Naive thymus-derived CD4-positive, alpha-beta T cell (primary cell): ENCODE data around the gene OSCAR. TPM values are rescaled to one million over a fixed set of nuclear protein-coding genes. Genes with fewer than 3 reads are reported as not detected.
A peak's percentile ranks its signal among the peaks of the same experiment; 100 is the strongest.
"Not testable (repeated sequence)": the region's sequence is repeated elsewhere in the genome, so short reads cannot be mapped to it uniquely, and the experiment has no call there.

Experiments
- ATAC-seq: fragments of 150-1000 bp; cut with Tn5 transposase; 2 replicates; pipeline ENCODE4 v1.10.0; 2021; ENCODE audit warnings: mild to moderate bottlenecking, moderate library complexity
- CTCF ChIA-PET: fragments of 350-600 bp; sonication (Branson Sonifier 250); formaldehyde crosslinking; loops from one replicate; lab custom pipeline; 2021; ENCODE audit warnings: antibody characterized with exemption; lab: Charles Lee
- POLR2A ChIA-PET: fragments of 350-600 bp; sonication (Branson Sonifier 250); formaldehyde crosslinking; loops from one replicate; lab custom pipeline; 2021; ENCODE audit warnings: antibody characterized with exemption, inconsistent platforms; lab: Charles Lee
- DNase-seq, 9 donors: peaks; one replicate each; pipeline versions ENCODE4 v3.0.0 to v3.0.0-alpha.2; 2020 to 2022; ENCODE audit warnings: mixed read lengths in 1 of 9
- H3K27ac ChIP-seq: one replicate; pipeline ENCODE4 v1.7.0; 2013; ENCODE audit warnings: mild to moderate bottlenecking, low read depth, low read length, moderate library complexity
- H3K27me3 ChIP-seq, 2 donors: one replicate each; pipeline ENCODE4 v1.7.0; 2013; ENCODE audit warnings: low read length in 2 of 2, mild to moderate bottlenecking in 2 of 2, moderate library complexity in 2 of 2; ENCODE audit not compliant: control insufficient read depth in 2 of 2, insufficient read depth in 2 of 2
- H3K36me3 ChIP-seq, 3 experiments: 1 replicate in 2 of 3; 2 replicates in 1 of 3; pipeline ENCODE4 v1.7.0; 2013; ENCODE audit warnings: low read length in 3 of 3, mild to moderate bottlenecking in 3 of 3, moderate library complexity in 1 of 3; ENCODE audit not compliant: insufficient read depth in 3 of 3, control insufficient read depth in 2 of 3
- H3K4me1 ChIP-seq, 2 donors: one replicate each; pipeline ENCODE4 v1.7.0; 2013; ENCODE audit warnings: low read length in 2 of 2, mild to moderate bottlenecking in 2 of 2, moderate library complexity in 1 of 2; ENCODE audit not compliant: control insufficient read depth in 2 of 2, insufficient read depth in 2 of 2
- H3K4me3 ChIP-seq: 2 replicates; pipeline ENCODE4 v1.7.0; 2013; ENCODE audit warnings: mild to moderate bottlenecking, low read length
- H3K9me3 ChIP-seq, 3 experiments: 1 replicate in 2 of 3; 2 replicates in 1 of 3; pipeline ENCODE4 v1.7.0; 2013; ENCODE audit warnings: low read length in 3 of 3; ENCODE audit not compliant: control insufficient read depth in 2 of 3
- H3K27ac Mint-ChIP-seq, 9 donors: one replicate each; pipeline ENCODE4 v1.8.0; 2020 to 2022; ENCODE audit warnings: mixed read lengths in 9 of 9, mild to moderate bottlenecking in 8 of 9, moderate library complexity in 5 of 9, inconsistent platforms in 2 of 9
- H3K27me3 Mint-ChIP-seq, 5 donors: one replicate each; pipeline ENCODE4 v1.8.0; 2021 to 2022; ENCODE audit warnings: mixed read lengths in 5 of 5, mild to moderate bottlenecking in 1 of 5
- H3K36me3 Mint-ChIP-seq, 5 donors: one replicate each; pipeline ENCODE4 v1.8.0; 2020 to 2022; ENCODE audit warnings: mixed read lengths in 5 of 5, mild to moderate bottlenecking in 3 of 5, inconsistent platforms in 1 of 5
- H3K4me1 Mint-ChIP-seq, 7 donors: one replicate each; pipeline ENCODE4 v1.8.0; 2020 to 2022; ENCODE audit warnings: mixed read lengths in 7 of 7, mild to moderate bottlenecking in 3 of 7, inconsistent platforms in 1 of 7
- H3K4me3 Mint-ChIP-seq, 10 donors: one replicate each; pipeline ENCODE4 v1.8.0; 2020 to 2022; ENCODE audit warnings: mild to moderate bottlenecking in 10 of 10, mixed read lengths in 10 of 10, moderate library complexity in 6 of 10, inconsistent platforms in 2 of 10
- H3K9me3 Mint-ChIP-seq, 11 donors: one replicate each; pipeline ENCODE4 v1.8.0; 2020 to 2022; ENCODE audit warnings: mixed read lengths in 11 of 11, mild to moderate bottlenecking in 4 of 11, inconsistent platforms in 1 of 11, moderate library complexity in 1 of 11
- intact Hi-C, 2 donors: fragments of 100-400 bp; cut with micrococcal nuclease; formaldehyde crosslinking; loops; one replicate each; pipeline ENCODE4 v1.15.1; 2023
- polyA plus RNA-seq, 2 donors: library from polyadenylated mRNA; unstranded; fragments of 300-500 nt; fragmentation: Illumina TruSeq; gene quantifications; one replicate each; pipeline ENCODE4 v1.2.3, GENCODE V29; 2021
- total RNA-seq, 6 experiments: library from RNA in 5 of 6; stranded (reverse) in 5 of 6; gene quantifications; 1 replicate in 5 of 6; 2 replicates in 1 of 6; pipeline ENCODE4 v1.2.3 and lab custom pipeline; 2021 to 2026

Gene OSCAR
- total and polyA plus RNA-seq, 7 experiments from 2014 or later, result 0.13 to 44.6 (median 0.38) TPM; not detected in 1

DNA sequence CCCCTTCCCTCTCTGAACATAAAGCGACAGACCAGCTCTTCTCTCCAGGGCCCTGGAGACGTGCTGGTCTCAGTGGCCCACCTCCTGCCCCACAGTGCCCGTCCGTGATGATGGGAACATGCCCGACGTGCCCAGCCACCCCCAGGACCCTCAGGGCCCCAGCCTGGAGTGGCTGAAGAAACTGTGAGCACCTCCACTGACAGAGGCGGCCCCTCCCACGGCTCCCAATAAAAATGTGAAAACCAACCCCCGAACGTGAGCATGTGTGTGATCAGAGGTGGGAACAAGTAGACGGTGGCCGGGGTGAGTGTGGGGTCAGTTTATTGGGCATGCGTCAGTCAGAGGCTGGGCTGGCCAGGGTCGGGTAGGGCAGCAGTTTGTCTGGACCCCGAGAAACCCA, 6.1 kb upstream of the OSCAR start:
- DNase-seq (peak in 1 of 9 donors; percentile 4), ATAC-seq (no peak)
- Mint-ChIP-seq H3K27me3 (peaks cover 0 to 2% (median 0%) of the 10 kb centered on the region in 5 donors), H3K9me3 (peaks cover 0 to 2% (median 0%) of the 10 kb centered on the region in 11 donors), H3K4me1 (peaks cover 5 to 35% (median 28%) of the 10 kb centered on the region in 7 donors), H3K36me3 (peaks cover 3 to 27% (median 4%) of the 10 kb centered on the region in 5 donors), H3K4me3 (peak overlapping the region in 1 of 10 donors; percentile 41), H3K27ac (peak overlapping the region in 1 of 9 donors; percentile 20)
- Histone ChIP-seq H3K4me1 (peaks cover 0 to 6% of the 10 kb centered on the region in 2 donors), H3K27me3 (no peaks in the 10 kb centered on the region), H3K9me3 (no peaks in the 10 kb centered on the region), H3K36me3 (peaks cover 4 to 63% (median 14%) of the 10 kb centered on the region in 3 experiments), H3K4me3 (no peak overlapping the region), H3K27ac (no peak overlapping the region)
- ChIA-PET POLR2A (no interaction called here), CTCF (interaction anchor here (0.7 kb wide), 1 partner anchor 67 kb away, joined by 3 read pairs; no protein-coding TSS in a partner anchor)
- intact Hi-C loops, result no loop called here

DNA sequence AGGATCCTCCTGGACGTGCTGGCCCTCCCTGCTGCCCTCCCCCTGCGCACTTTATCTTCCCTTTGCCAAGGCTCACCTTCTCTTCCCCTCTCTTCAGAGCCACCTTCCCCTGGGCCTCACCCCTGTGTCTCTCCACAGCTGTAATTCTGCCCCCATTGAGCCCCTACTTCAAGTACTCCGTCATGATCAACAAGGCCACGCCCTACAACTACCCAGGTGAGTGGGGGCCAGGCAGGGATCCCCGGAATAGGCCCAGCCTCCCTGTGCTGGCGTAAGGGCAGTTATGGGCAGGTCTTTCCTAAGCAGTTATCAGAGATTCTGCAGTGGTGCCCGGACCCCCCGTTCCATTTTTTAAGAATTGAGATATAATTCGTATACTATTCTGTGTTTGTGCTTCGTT, 5.2 kb upstream of the OSCAR start:
- Mint-ChIP-seq H3K36me3 (peaks cover 2 to 25% (median 2%) of the 10 kb centered on the region in 5 donors), H3K9me3 (peaks cover 0 to 2% (median 0%) of the 10 kb centered on the region in 11 donors), H3K27me3 (peaks cover 0 to 2% (median 0%) of the 10 kb centered on the region in 5 donors), H3K27ac (peak overlapping the region in 2 of 9 donors; percentile 56 to 74), H3K4me3 (peak overlapping the region in 3 of 10 donors; percentile 29 to 44 (median 41)), H3K4me1 (peaks cover 5 to 40% (median 26%) of the 10 kb centered on the region in 7 donors)
- ChIA-PET POLR2A (interaction anchor here (0.6 to 1.5 kb wide), 2 partner anchors 10 to 233 kb away, joined by 3 to 6 read pairs; partner anchors contain the start of genes PRPF31 and TFPT), CTCF (no interaction called here)
- no peaks in the 10 kb centered on the region for H3K27me3 ChIP-seq
- intact Hi-C loops, result no loop called here
- DNase-seq (no peak), ATAC-seq (no peak)
- H3K4me3 ChIP-seq, result no peak overlapping the region
- H3K27ac ChIP-seq, result no peak overlapping the region
- peaks cover 0 to 6% of the 10 kb centered on the region in 2 donors for H3K4me1 ChIP-seq
- peaks cover 4 to 59% (median 11%) of the 10 kb centered on the region in 3 experiments for H3K36me3 ChIP-seq
- H3K9me3 ChIP-seq, result no peaks in the 10 kb centered on the region

DNA sequence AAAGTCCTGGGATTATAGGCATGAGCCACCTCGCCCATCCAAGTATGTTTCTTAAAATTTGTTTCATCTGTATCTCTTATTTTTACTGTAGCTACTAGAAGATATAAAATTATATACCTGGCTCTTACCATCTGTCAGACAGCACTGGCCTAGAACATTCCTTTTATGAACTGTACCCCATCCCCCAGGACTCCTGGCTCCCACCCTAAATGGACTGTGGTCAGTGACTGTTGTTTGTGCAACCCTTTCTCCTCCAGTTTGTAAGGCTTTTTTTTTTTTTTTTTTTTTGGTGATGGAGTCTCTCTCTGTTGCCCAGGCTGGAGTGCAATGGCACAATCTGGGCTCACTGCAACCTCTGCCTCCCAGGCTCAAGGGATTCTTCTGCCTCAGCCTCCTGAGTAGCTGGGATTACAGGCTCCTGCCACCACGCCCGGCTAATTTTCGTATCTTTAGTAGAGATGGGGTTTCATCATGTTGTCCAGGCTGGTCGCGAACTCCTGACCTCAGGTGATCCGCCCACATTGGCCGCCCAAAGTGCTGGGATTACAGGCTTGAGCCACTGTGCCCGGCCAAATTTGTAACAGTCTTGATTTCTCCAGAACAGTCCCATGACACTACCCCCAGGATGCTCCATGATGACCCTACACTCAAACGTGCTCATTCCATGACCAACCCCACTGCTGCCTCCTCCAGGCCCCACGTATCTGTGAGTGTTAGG, 4.6 kb upstream of the OSCAR start:
- Mint-ChIP-seq H3K4me3 (peak overlapping the region in 7 of 10 donors; percentile 7 to 54 (median 32)), H3K36me3 (peaks cover 0 to 19% (median 0%) of the 10 kb centered on the region in 5 donors), H3K27ac (peak overlapping the region in 1 of 9 donors; percentile 74), H3K4me1 (peaks cover 5 to 40% (median 25%) of the 10 kb centered on the region in 7 donors), H3K9me3 (peaks cover 0 to 2% (median 0%) of the 10 kb centered on the region in 11 donors), H3K27me3 (peaks cover 0 to 2% (median 0%) of the 10 kb centered on the region in 5 donors)
- no peak overlapping the region for H3K27ac ChIP-seq
- H3K4me1 ChIP-seq, result peaks cover 0 to 6% of the 10 kb centered on the region in 2 donors
- ATAC-seq, result no peak
- peaks cover 2 to 53% (median 8%) of the 10 kb centered on the region in 3 experiments for H3K36me3 ChIP-seq
- no peak overlapping the region for H3K4me3 ChIP-seq
- ChIA-PET CTCF (no interaction called here), POLR2A (interaction anchor here (0.6 to 3.5 kb wide), 4 partner anchors 9 to 32 kb away, joined by 3 to 19 read pairs (median 5); partner anchors contain the start of genes CNOT3, PRPF31 and TFPT)
- intact Hi-C loops, result no loop called here
- no peaks in the 10 kb centered on the region for H3K27me3 ChIP-seq
- no peaks in the 10 kb centered on the region for H3K9me3 ChIP-seq
- no peak for DNase-seq

DNA sequence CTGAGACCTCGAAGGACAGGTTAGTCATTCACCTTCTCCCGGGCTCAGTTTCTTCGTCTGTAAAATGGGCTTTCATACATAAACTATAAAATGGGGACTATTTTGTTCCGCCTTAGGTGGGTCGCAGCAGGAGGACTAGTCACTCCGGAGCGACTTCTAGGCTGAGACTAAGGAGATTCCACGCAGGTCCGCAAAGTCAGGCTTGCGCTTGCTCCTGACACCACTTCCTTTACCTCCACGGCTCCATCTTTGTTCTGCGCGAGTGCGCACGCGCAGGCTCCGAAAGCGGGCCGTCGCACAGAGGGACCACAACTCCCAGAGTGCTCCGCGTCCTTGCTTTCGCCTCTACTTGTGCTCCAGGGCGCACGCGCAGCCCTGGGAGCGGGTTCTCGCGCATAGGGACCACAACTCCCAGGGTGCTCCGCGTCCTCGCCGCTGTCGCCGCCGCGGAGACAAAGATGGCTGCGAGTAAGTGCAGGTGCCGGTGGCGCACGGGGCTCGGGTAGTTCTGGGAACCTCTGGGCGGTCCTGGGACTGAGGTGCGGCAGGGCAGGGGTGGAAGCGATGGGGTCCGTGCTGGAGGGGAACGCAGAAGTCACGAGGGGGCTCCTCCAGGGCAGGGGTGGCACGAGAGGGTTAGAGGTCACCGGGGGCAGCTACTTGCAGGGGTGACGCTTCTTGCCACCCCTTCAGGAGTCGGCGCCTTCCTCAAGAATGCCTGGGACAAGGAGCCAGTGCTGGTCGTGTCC, 2.0 kb upstream of the OSCAR start, which contains the start of gene NDUFA3:
Gene NDUFA3 (plus strand): TSS at position 435 of the 749 bp plus-strand sequence. CDS start 24 bp downstream, at position 459.
- H3K36me3 ChIP-seq, result peaks cover 0 to 27% (median 0%) of the 10 kb centered on the region in 3 experiments
- Mint-ChIP-seq H3K4me1 (peaks cover 5 to 40% (median 24%) of the 10 kb centered on the region in 7 donors), H3K4me3 (peak within 1 kb of the TSS; percentile 87 to 99 (median 98)), H3K27me3 (peaks cover 0 to 6% (median 0%) of the 10 kb centered on the region in 5 donors), H3K9me3 (peaks cover 0 to 2% (median 0%) of the 10 kb centered on the region in 11 donors), H3K27ac (peak within 1 kb of the TSS; percentile 85 to 98 (median 94)), H3K36me3 (peaks cover 0 to 14% (median 0%) of the 10 kb centered on the region in 5 donors)
- ChIA-PET CTCF (interaction anchor here (0.8 to 1.2 kb wide), 2 partner anchors 11 to 87 kb away, joined by 3 to 4 read pairs; partner anchors contain the start of gene MBOAT7), POLR2A (interaction anchor here (1.0 to 4.5 kb wide), 5 partner anchors 13 to 87 kb away, joined by 3 to 41 read pairs (median 6); partner anchors contain the start of genes CNOT3, LENG1, MBOAT7 and PRPF31)
- ATAC-seq (peak; percentile 99), DNase-seq (peak; percentile 95 to 99 (median 97))
- no peaks in the 10 kb centered on the region for H3K27me3 ChIP-seq
- peak within 1 kb of the TSS; percentile 77 for H3K27ac ChIP-seq
- H3K4me3 ChIP-seq, result peak within 1 kb of the TSS; percentile 72
- H3K9me3 ChIP-seq, result no peaks in the 10 kb centered on the region
- intact Hi-C loops, result loop anchor here (1.0 to 2.0 kb wide), 10 partner anchors 13 to 1374 kb away; partner anchors contain the start of genes CNOT3 (in 2 of the 2), PRPF31 (in 2 of the 2), TFPT (in 2 of the 2) and LENG1 (in 1 of the 2)
- H3K4me1 ChIP-seq, result peaks cover 0 to 6% of the 10 kb centered on the region in 2 donors

DNA sequence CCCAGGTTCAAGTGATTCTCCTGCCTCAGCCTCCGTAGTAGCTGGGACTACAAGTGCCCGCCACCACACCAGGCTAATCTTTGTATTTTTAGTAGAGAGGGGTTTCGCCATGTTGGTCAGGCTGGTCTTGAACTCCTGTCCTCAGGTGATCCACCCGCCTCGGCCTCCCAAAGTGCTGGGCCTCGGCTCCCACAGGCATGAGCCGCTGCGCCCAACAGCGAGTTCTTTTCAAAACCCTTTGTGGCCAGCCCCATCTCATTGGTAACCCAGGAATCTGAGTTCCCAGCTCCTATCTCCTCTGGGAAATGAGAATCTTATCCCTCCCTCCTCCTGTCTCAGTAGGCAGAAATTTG, 724 bp downstream of the OSCAR start:
- H3K4me1 ChIP-seq, result peaks cover 7 to 17% of the 10 kb centered on the region in 2 donors
- H3K4me1 Mint-ChIP-seq, result peaks cover 14 to 40% (median 29%) of the 10 kb centered on the region in 7 donors
- H3K27ac ChIP-seq, H3K36me3 ChIP-seq, H3K36me3 Mint-ChIP-seq, CTCF ChIA-PET, H3K4me3 ChIP-seq, H3K4me3 Mint-ChIP-seq, H3K9me3 Mint-ChIP-seq, H3K27ac Mint-ChIP-seq, ATAC-seq, H3K27me3 ChIP-seq, H3K9me3 ChIP-seq, DNase-seq, intact Hi-C loops: not testable (repeated sequence)
- H3K27me3 Mint-ChIP-seq, result peaks cover 0 to 16% (median 0%) of the 10 kb centered on the region in 5 donors
- POLR2A ChIA-PET, result interaction anchor here (4.5 kb wide), 1 partner anchor 15 kb away, joined by 41 read pairs; the partner anchor contains the start of genes PRPF31 and TFPT
